Subcutaneous abdominal adipose tissue (tissue), 5 donors: ENCODE measurements around the gene SH3D21.

Experiments used
- H3K27ac ChIP-seq: one replicate; pipeline ENCODE4 v1.7.0; 2013; ENCODE audit warnings: low read depth, mild to moderate bottlenecking, inconsistent platforms, low read length, moderate library complexity
- H3K27me3 ChIP-seq, 5 donors: one replicate each; pipeline ENCODE4 v1.7.0; 2013; ENCODE audit warnings: low read length in 5 of 5, inconsistent platforms in 1 of 5; ENCODE audit not compliant: control insufficient read depth in 5 of 5, insufficient read depth in 4 of 5
- H3K36me3 ChIP-seq, 5 donors: one replicate each; pipeline ENCODE4 v1.7.0; 2013; ENCODE audit warnings: low read length in 5 of 5; ENCODE audit not compliant: control insufficient read depth in 5 of 5, insufficient read depth in 5 of 5
- H3K4me1 ChIP-seq, 5 donors: one replicate each; pipeline ENCODE4 v1.7.0; 2013; ENCODE audit warnings: low read length in 5 of 5, mild to moderate bottlenecking in 3 of 5, moderate library complexity in 1 of 5; ENCODE audit not compliant: control insufficient read depth in 5 of 5, insufficient read depth in 5 of 5
- H3K4me3 ChIP-seq, 5 donors: one replicate each; pipeline ENCODE4 v1.7.0; 2013; ENCODE audit warnings: low read length in 5 of 5, low read depth in 1 of 5
- H3K9ac ChIP-seq, 5 donors: one replicate each; pipeline ENCODE4 v1.7.0; 2013; ENCODE audit warnings: low read length in 5 of 5, mild to moderate bottlenecking in 4 of 5, moderate library complexity in 3 of 5
- H3K9me3 ChIP-seq, 5 donors: one replicate each; pipeline ENCODE4 v1.7.0; 2013; ENCODE audit warnings: low read length in 5 of 5; ENCODE audit not compliant: control insufficient read depth in 5 of 5
- donor health status: healthy.
- donor health status: healthy.
- donor health status: healthy.
- donor health status: healthy.
- donor health status: healthy.

Gene SH3D21

DNA sequence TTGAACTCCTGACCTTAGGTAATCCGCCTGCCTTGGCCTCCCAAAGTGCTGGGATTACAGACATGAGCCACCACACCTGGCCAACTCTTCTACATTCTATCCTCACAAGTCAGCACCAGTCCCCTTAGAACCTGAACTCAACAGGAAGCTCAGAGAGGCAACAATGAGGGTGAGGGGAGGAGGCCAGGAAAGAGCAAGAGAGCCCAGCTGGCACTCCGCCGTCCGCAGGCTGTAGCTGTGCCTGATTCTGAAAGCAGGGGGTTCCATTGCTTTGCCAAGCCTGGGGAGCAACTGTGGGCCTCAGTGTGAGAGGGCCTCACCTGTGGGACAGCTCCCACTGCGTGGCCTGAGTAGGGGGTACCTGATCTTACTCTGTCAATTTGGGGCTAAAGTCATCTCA, 60.9 kb downstream of the SH3D21 start:
- Histone ChIP-seq H3K9ac (peak overlapping the region in 1 of 5 donors; percentile 55), H3K27me3 (no peaks in the 10 kb centered on the region), H3K36me3 (peaks cover 2 to 26% (median 22%) of the 10 kb centered on the region in 5 donors), H3K9me3 (no peaks in the 10 kb centered on the region), H3K27ac (peak overlapping the region; percentile 41), H3K4me3 (no peak overlapping the region), H3K4me1 (peaks cover 9 to 39% (median 38%) of the 10 kb centered on the region in 5 donors)

DNA sequence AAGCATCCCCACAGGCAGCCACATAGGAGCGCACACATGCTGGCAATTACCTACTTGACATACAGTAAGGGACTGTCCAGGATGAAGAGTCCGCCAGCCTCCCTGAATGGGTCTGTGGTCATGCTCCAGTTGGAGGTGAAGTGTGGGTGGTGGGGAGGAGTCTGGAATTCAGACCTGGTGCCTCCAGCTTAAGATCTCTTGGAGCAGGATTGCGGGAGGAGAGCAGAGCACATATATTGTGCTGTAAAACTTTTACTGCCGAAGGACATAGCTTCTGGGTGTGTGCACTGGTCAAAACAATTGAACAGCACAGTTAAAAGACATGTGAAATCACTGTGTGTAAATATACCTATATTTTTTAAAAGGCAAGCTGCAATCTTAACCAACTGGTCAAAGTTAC, 61.6 kb downstream of the SH3D21 start:
- Histone ChIP-seq H3K27ac (peak overlapping the region; percentile 41), H3K9ac (peak overlapping the region in 1 of 5 donors; percentile 55), H3K9me3 (no peaks in the 10 kb centered on the region), H3K27me3 (no peaks in the 10 kb centered on the region), H3K36me3 (peaks cover 0 to 20% (median 17%) of the 10 kb centered on the region in 5 donors), H3K4me1 (peaks cover 9 to 46% (median 45%) of the 10 kb centered on the region in 5 donors), H3K4me3 (no peak overlapping the region)

DNA sequence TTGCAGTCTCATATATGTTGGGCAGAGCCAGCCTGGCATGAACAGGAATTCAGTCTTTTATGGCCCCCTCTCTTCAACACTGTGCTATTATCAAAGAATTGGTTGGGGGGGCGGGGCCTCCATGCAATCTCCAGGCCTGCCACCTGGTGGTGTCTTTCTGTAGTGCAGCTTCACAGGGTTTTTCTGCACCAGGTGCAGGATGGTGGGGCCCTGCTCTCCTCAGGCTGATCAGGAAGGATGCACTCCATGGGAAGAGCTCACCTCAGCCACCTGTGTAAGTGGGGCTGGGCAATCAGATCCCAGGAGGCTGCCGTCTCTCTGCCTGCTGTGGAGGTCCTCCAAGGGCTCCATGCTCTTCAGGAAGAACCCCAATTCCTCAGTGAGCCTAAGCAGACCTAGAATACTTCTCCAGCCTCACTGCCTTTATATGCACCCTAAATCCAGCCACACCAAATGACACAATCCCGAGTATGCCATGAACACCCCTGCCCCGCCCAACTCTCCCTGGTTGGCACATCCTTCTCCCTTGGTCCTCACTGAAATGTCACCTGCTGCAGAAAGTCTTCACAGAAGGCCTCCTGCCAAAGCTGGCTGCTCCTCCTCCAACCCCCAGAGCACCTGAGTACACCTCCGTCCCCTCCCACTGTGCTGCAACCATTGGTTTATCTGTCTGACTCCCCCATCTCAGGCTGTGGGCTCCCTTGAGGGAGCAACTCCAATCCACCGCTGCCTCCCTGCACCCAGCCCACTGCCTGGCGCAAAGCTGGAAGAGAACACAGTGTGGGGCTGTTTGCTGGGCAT, 63.1 kb downstream of the SH3D21 start:
- no peak overlapping the region for H3K9ac ChIP-seq
- H3K27ac ChIP-seq = peak overlapping the region; percentile 51
- H3K4me1 ChIP-seq = peaks cover 21 to 60% (median 60%) of the 10 kb centered on the region in 5 donors
- H3K27me3 ChIP-seq = no peaks in the 10 kb centered on the region
- H3K36me3 ChIP-seq = peaks cover 0 to 18% (median 15%) of the 10 kb centered on the region in 5 donors
- H3K9me3 ChIP-seq = no peaks in the 10 kb centered on the region
- no peak overlapping the region for H3K4me3 ChIP-seq
